HG03064 (cell line): ENCODE results near the gene ITGB3BP.
"Not testable (repeated sequence)": the region's sequence is repeated elsewhere in the genome, so short reads cannot be mapped to it uniquely, and the experiment has no call there.

Experiments
- ATAC-seq: cut with Tn5 transposase; IDR thresholded peaks from one replicate; pipeline ENCODE4 v1.9.1; 2021; ENCODE audit warnings: low read depth; ENCODE audit not compliant: unreplicated experiment

The ITGB3BP gene, protein sequence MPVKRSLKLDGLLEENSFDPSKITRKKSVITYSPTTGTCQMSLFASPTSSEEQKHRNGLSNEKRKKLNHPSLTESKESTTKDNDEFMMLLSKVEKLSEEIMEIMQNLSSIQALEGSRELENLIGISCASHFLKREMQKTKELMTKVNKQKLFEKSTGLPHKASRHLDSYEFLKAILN

DNA sequence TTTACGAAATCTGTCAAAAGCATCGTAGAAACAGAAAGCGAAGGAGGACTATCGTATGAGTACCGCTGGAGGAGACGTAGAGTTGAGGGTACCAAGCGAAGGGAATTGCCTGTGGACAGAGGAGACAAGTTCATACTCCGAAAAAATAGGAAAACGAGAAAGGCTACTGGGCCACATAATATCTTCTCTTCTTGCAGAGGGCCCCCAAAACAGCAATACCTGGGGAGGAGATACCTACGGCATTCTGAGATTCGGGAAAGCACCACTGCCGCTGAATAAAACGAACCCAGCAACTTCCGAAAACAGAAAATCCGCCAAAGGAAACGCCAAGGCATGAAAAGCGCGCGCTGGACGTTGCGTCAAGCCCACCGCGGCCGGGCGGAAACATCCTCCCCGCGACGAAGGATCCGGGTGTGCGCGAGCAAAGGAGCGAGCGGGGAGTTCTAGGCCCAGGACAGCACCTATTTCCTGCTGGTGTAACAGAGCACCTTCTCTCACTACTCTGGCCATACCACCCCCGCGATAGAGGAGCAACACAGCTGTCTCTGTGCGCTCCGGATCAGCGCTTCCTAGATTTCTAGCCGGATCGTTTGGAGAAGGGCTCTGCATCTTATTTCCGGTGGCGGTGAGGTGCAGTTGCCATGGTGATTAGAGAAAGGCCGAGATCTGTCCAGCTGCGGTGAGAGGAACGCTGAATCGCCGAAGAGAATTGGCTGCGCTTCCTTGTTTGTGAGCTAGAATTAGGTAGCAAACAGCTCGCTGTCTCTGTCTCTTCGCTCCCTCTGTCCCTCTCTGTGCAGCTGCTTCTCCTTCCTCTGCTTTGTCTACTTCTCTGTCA lies at the start of gene ITGB3BP, which contains the start of gene EFCAB7:
Gene ITGB3BP (minus strand): TSS at position 335 of the 838 bp plus-strand sequence. CDS start 92 bp downstream, at position 243.
Gene EFCAB7 (plus strand): TSS at position 635 of the 838 bp plus-strand sequence. CDS start 2,048 bp downstream, outside the sequence.
- peak; percentile 88 for ATAC-seq

DNA sequence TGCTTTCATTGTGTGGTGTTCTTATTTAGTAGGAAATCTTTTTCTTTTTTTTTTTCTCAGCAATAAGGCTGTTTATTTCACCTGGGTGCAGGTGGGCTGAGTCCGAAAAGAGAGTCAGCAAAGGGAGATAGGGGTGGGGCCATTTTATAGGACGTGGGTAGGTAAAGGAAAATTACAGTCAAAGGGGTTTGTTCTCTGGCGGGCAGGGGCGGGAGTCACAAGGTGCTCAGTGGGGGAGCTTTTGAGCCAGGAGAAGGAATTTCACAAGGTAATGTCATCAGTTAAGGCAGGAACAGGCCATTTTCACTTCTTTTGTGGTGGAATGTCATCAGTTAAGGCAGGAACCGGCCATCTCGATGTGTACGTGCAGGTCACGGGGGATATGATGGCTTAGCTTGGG lies 49.7 kb upstream of the ITGB3BP start:
- not testable (repeated sequence) for ATAC-seq

DNA sequence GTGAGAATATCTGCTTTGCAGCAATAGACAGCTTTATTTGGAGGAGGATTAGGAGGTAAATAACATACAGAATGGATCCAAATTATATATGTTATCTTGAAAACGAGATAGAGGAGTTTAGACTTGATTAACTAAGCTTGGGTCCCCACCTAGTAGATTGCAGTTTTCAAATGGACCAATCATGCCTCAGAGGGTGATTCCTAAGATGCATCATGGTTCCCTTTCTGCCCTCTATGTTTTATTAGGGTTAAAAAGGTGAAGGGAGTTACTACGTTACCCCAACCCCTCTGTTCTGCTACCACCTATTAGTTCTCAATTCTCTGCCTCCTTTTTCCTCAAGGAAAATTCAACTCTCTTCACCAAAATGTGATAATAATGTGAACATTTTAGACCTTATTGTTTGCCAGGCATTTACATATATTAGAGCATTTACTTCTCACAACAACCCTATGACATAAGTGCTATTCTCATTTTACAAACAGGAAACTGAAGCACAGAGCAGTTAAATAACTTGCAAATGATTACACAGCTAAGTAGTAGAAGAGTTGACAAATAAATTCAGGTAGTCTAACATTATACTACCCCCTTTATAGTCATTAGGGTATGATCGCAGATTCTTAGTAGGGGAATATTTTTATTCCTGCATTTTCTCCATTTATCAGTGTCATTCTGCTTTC lies 46.8 kb upstream of the ITGB3BP start:
- no peak for ATAC-seq

DNA sequence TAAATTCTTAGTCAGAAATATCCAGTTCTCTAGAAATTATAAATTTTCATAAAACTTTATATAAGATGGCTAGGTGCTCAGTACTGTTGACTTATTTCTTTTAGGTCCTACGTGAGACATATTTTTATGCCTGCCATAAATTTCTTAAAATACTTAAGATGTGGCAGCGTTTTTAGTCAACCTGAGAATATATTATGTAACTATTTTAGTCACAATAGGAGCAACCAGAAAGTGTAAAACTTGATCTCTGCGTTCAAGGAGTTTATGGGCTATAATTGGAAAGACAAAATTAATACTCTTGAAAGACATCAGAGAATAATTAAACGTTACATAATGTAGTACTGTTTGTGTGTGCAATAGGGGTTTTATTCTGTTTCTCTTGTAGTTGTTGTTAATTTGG lies 46.0 kb upstream of the ITGB3BP start:
- ATAC-seq = no peak

DNA sequence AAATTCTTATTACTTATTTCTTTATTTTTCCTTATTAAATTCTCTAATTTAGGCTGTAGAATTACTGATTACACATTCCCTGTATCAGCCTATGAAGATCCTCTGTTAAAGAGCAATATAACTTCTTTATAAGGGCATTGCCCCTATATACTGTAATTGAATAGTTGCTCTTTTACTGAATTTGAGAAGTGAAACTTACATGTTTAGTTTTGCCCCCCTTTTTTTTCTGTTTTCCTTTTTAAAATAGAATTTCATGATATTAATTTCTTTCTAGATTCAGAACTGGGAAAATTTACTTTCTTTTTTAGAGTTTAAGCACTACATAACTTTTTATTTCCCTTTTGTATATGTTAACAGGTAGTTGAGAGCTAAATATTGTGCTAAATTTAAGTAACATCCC lies 40.7 kb upstream of the ITGB3BP start:
- no peak for ATAC-seq

DNA sequence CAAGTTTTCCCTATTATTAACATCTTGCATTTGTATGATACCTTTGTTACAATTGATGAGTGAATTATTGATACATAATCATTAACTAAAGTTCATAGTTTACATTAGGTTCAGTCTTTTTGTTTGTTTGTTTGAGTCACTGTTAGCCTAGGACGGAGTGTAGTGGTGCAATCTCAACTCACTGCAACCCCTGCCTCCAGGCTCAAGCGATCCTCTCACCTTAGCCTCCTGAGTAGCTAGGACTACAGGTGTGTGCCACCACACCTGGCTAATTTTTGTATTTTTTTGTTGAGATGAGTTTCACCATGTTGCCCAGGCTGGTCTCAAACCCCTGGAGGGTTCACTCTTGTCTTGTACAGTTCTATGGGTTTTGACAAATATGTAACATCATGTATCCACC lies 36.3 kb upstream of the ITGB3BP start:
- no peak for ATAC-seq

DNA sequence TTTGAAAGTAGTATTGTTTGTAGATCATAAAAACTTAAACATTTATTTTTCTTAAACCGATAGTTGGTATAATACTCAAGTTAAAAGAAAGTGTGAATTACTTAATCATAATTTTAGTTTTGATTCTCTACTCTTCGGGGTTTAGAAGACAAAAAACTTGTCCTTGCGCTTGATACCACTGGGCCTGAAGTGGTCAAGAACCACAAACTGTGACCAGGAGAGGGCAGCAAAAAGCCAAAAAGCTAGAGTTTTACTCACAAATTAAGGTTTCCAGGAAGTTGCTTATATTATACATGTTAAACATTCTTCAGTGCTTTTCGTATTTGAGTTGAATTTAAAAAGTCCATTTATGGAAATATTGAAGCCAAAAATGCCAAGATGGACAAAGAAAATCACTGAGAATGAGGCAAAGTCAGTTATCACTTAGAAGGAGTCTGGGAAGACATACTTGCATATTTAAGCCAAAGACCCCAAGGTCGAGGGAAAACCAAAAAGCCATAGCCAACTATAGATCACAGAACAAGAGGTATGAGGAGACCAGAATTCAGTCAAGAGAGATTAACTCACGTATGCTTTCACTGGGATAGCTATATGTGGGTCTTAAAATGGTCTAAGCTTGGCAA lies 34.5 kb upstream of the ITGB3BP start:
- ATAC-seq = no peak

DNA sequence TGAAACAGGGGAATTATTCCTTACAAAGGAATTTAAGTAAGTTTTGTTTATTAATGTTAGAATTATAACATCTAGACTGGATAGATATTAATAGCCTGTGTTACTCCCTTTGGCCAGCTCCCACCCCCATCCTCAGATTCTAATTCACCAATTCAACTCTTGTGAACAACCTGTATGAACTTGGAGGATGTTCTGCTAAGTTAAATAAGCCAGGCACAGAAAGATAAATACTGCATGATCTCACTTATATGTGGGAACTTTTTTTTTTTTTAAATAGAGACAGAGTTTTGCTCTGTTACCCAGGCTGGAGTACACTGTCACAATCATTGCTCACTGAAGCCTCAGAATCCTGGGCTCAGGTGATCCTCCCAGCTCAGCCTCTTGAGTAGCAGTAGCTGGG lies 32.5 kb upstream of the ITGB3BP start:
- no peak for ATAC-seq

DNA sequence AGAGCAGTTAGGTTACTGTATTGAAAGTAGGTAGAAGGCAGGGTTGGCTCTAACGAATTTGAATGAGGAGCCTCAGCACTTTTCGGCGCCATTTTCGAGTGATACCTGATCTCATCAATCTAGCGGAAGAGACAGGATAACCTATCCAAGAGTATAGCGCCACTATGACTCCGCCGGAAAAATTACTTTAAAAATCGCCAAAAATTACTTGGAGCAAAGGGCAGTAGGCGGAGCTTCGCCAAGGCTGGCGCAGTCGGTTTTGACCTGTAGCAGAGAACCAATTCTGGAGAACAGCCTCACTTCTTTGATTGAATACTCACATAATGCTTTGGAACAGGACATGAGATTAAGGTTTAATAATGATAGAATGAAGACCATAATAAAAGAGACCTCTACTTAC lies 25.9 kb upstream of the ITGB3BP start:
- ATAC-seq = no peak

DNA sequence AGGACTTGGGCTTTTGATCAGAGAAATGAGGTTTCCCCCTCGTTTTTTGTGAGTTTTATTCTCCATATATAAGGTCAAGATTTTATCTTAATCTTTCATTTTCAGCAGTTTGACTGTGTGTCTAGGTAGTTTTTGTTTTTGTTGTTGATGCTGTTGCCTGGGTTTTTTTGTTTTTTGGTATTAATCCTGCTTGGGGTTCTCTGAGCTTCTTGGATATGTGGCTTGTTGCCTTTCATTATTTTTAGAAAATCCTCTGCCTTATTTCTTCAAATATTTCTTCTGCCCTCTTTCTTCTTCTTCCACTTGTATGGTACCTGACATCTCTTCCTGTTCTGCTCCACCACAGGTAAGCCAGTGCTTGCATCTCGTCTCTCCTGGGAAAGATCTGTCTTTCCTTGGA lies 25.3 kb upstream of the ITGB3BP start:
- no peak for ATAC-seq

DNA sequence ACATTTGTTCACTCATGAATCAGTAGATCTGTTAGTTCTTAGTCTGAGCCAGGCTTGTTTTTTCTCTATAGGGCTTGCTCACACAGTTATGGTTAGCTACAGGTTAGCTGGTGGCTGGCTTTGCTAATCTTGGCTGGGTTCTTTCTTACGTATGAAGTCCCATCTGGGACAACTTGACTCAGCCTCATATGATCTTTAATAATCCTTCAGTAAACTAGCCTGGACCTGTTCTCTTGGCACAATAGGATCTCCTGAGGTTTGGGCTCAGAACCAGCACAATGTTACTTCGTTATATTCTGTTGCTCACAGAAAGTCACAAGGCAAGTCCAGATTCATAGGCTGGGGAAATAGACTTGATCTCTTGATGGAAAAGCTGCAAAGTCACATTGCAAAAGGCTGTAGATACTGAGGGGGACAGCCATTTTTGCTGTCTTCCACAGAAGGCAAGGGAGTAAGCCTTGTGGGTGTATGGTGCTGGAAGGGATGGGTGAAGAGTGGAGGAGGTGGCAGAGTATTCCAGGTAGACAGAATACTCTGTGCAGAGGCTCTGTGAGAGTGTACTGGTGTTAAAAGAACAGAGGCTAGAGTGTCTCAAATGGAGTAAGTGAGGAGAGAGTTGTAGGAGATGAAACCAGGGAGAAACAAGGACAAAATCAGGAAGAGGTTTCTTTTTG lies 24.7 kb upstream of the ITGB3BP start:
- no peak for ATAC-seq

DNA sequence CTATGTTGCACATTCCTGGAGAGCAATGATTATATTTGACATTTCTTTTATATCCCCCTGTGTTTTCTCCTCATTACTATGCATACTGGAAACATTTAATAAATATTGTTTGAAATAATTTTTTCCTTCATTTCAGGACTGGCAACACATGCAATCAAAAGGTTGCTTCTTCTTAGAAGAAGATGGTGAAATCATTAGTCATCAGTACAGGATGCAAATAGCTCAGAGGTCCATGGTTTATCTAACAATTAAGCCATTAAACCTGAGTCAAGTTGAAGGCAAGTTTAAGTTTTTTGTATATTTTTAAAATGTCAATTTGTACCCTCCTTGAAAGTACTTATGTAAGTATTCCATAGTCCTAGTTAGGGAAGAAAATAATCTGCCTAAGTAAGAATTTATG lies 22.8 kb upstream of the ITGB3BP start:
- ATAC-seq = no peak

DNA sequence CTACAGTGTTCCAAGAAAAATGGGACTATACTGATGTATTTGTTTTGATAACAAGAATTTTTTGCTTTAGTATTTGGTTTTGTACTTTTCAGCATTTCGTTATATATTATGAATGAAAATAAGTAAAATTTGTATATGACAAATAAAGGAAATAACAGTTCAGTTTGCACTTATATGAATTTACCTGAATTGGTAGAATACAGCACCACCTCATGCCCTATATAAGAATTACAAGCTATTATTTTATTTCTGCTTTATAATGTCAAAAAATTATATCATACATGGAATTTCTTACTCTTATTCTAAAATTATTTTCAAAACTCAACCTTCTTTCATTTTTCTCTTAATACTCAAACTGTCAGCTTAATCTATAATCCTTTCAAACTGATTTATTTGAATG lies 14.9 kb upstream of the ITGB3BP start:
- no peak for ATAC-seq

DNA sequence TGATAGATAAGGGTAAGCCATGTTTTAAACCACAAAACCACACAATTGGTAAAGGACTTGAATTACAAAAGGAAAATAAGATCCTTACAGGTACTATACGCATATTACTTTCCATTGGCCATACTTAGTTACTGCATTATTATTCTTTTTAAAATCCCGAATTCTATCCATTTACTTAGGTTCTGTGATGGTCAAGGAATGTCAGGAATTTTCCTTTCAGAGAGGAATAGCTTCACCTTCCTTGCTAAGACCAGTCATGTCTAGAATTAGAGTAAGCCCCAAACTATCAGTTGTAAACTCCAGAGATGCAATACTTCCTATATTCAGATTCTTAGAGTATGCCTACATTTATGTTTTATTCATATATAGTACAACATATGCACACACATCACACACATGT lies 14.0 kb upstream of the ITGB3BP start:
- no peak for ATAC-seq

DNA sequence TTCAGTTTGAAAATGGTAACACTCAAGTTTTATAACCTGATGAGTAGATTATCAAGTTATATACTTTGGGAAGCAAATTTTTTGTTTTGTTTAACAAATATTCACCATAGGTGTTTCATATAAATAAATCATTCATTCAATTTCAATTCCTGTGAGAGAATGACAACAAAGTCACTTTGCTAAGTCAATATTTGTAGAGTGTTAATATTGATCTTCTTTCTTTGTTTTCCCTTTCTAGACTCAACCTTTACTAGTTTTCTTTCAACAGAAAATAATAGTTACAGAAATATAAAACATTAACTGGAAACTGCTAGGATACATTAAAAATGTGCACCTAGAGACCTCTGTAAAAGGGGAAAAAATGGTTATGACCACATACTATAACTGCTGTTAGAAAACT lies 11.4 kb upstream of the ITGB3BP start:
- ATAC-seq = no peak

DNA sequence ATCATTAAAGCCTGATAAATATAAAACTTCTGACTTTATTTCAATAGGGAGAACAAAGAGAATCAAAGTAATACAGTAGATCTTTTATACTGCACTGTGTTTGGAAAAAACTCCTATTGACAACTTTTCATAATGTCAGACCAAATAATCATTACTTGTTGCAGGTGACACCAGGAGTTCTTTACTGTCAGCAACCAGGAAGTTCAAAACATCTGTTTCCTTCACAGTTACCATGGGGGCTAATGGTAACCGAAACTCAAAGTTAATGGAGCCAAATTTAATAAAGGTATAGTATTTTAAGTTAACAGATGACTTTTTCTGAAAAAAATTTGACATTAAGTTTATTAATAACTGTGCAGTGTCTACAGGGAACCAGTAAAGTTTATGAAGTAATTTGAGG lies 10.9 kb upstream of the ITGB3BP start:
- no peak for ATAC-seq

DNA sequence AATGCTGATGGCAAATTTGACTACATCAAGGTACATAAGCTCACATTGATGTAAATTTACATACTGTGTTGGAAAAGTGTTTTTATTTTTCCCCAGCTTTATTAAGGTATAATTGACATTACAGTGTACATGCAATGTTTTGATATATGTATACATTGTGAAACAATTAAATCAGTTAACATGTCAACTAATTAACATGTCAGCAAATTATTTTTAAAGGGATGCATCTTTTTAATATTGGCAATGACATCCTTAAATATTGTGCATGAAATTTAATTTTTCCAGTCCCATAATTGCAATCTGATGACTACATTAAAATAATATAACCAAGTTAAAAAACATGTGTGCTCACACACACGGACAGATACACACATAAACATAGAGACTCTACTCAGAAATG lies 9.7 kb upstream of the ITGB3BP start:
- no peak for ATAC-seq

DNA sequence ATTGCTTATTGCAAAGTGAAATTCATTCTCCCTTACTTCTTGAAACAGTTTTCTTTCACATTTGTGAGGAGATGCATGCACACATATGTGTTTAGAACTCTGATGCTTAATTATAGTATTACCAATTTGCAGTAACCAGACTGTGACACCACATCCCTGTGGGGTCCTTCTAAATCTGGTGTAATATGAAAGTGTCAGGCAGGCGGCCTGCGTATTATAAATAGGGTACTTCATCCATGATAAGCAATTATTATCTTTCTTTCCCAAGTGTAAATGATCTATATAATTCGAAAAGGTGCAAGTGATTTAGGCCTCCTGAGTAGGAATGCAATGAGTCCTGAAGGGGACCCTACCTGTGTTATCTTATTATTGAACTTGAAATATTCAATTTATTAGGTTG lies 1.2 kb upstream of the ITGB3BP start:
- ATAC-seq = no peak

DNA sequence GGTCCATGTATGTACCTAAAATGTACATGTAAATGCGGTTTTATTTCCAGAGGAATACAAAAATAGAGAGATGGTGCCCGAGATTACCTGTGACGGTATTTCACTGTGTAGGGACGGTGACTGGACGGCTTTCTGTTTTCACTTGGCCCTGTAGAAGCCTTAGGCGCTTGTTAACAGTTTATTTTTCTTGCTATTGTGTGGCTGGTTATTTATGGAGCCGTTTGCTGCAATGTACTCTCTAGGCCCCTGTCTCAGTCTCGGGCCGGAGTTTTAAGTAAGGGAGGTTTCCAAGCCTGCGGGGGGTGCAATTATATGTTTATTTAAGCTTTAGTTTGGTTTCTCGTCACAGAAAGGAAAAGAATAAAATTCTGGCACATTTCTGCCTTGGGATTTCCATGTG lies 713 bp upstream of the ITGB3BP start:
- ATAC-seq = peak; percentile 11

DNA sequence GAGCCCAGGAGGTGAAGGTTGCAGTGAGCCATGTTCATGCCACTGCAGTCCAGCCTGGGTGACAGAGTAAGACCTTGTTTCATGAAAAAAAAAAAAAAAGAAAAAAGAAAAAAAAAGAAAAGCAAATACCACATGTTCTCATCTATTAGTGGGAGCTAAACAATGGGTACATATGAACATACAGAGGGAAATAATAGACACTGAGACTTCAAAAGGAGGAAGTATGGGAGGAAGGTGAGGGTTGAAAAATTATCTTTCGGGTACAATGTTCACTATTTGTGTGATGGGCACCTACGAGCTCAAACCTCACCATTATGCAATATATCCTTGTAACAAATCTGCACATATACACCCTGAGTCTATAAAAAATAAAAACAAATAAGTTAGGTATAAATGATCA lies 6.4 kb downstream of the ITGB3BP start:
- no peak for ATAC-seq

DNA sequence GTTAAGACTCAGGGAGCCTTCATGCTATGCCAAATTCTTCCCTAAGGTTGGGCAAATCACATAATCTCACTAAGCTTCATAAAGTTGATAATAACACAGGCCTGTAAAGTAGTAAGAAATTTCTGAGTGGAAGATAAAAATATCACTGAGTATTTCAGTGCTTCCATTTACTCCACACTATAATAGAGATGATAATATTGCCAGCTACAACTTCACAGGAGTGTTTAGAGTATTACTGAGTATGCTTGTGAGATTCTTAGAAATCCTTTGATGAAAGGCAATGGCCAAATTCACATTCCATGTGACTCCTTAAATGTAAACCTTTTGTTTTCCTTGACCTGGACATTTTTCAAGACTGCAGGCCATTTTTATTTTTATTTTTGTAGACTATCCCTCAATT lies 10.4 kb downstream of the ITGB3BP start:
- ATAC-seq = no peak
